ENCODE measurements around the gene SHISA9. TPM values are rescaled to one million over a fixed set of nuclear protein-coding genes. Genes with fewer than 3 reads are reported as not detected.

Gene SHISA9
- total and polyA plus RNA-seq, 2 of the 4 experiments (the other 2 are of a cell fraction): under 0.01 TPM; not detected in 1

DNA sequence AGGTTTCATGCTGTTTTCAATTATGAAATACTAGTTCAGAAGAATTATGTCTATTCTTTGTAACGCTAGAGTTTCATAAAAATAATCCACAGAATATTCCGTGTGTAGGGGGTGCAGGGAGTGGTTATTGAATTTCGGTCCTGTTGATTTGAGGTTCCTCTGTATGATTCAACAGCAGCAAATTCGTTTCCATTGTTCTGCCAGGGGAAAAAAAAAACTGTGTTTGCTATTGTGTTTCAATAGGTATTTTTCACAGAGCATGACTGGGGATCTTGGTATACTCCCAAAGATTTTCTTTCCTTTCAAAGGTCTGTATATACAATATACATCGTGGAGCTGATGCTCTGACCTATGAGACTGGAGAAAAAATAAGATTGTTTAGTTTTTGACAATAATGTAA is 15.8 kb downstream of the SHISA9 start:
- Histone ChIP-seq H4K20me1 (ENCODE audit: insufficient read depth, low read length) (no peaks in the 10 kb centered on the region), H3K23ac (ENCODE audit: low read depth, low read length) (no peak overlapping the region), H2AK5ac (ENCODE audit: low read depth, low read length) (no peak overlapping the region), H3K4me1 (ENCODE audit: control insufficient read depth, insufficient read depth, low read length) (no peaks in the 10 kb centered on the region), H3K36me3 (ENCODE audit: control insufficient read depth, insufficient read depth, low read length) (no peaks in the 10 kb centered on the region), H3K4me3 (ENCODE audit: insufficient read depth, low read depth, low read length) (no peak overlapping the region), H3K9ac (ENCODE audit: low read depth, low read length) (no peak overlapping the region), H3K14ac (replicated peaks; ENCODE audit: low read depth, low read length) (no peak overlapping the region), H2BK5ac (ENCODE audit: low read depth, low read length, poor library complexity, severe bottlenecking) (no peak overlapping the region), H3K4me2 (ENCODE audit: low read depth, low read length) (no peak overlapping the region), H3K9me1 (ENCODE audit: insufficient read depth, low read length) (no peaks in the 10 kb centered on the region), H3K27me3 (ENCODE audit: control insufficient read depth, insufficient read depth, low read length) (no peaks in the 10 kb centered on the region), H3K27ac (ENCODE audit: insufficient read depth, low read length) (no peak overlapping the region), H3K9me3 (ENCODE audit: control insufficient read depth, insufficient read depth, low read length) (peaks cover 10% of the 10 kb centered on the region; the same call in 1 of the 2 replicates), H2AFZ (replicated peaks; ENCODE audit: low read length, poor library complexity) (no peak overlapping the region), H3K79me1 (ENCODE audit: low read depth in 1 of 2, low read length in 2 of 2) (no peaks in the 10 kb centered on the region), H3K4ac (ENCODE audit: low read depth, low read length) (no peak overlapping the region), H3K56ac (ENCODE audit: extremely low read depth, insufficient read depth, low read length) (no peak overlapping the region), H3K18ac (ENCODE audit: low read depth, low read length) (no peak overlapping the region), H2BK20ac (ENCODE audit: low read depth, low read length) (no peak overlapping the region), H2BK120ac (ENCODE audit: low read depth, low read length) (no peak overlapping the region), H4K5ac (ENCODE audit: low read depth, low read length) (no peak overlapping the region), H2AK9ac (replicated peaks; ENCODE audit: low read depth, low read length, poor library complexity) (no peak overlapping the region), H4K8ac (ENCODE audit: low read depth in 2 of 2, low read length in 2 of 2) (no peak overlapping the region), H2BK15ac (ENCODE audit: low read depth, low read length) (no peak overlapping the region), H4K91ac (ENCODE audit: insufficient read depth, low read depth, low read length) (no peak overlapping the region)
- POLR2A ChIA-PET (ENCODE audit: unreplicated experiment): no interaction called here
- CTCF ChIA-PET: no interaction called here
- DNase-seq (no peak), ATAC-seq (ENCODE audit: low read depth) (no peak)
- TF ChIP-seq FOS (IDR thresholded peaks at IDR 0.05; ENCODE audit: low read depth, low read length): no peak
- no peak for TF ChIP-seq RFX5 (IDR thresholded peaks at IDR 0.05; ENCODE audit: low read depth, low read length)
- TF ChIP-seq NFE2L2 (IDR thresholded peaks at IDR 0.05; ENCODE audit: low read depth, low read length): no peak
- no peak for TF ChIP-seq CEBPB (IDR thresholded peaks at IDR 0.05; ENCODE audit: low read depth, low read length)
- TF ChIP-seq MXI1 (IDR thresholded peaks at IDR 0.05; ENCODE audit: borderline replicate concordance, low read depth, low read length): no peak
- TF ChIP-seq BHLHE40 (IDR thresholded peaks at IDR 0.05; ENCODE audit: low read depth, low read length): no peak
- TF ChIP-seq, protein P1, sequence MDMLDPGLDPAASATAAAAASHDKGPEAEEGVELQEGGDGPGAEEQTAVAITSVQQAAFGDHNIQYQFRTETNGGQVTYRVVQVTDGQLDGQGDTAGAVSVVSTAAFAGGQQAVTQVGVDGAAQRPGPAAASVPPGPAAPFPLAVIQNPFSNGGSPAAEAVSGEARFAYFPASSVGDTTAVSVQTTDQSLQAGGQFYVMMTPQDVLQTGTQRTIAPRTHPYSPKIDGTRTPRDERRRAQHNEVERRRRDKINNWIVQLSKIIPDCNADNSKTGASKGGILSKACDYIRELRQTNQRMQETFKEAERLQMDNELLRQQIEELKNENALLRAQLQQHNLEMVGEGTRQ (IDR thresholded peaks at IDR 0.05; ENCODE audit: low read depth, low read length): no peak
- no peak for TF ChIP-seq MAZ (IDR thresholded peaks at IDR 0.05; ENCODE audit: borderline replicate concordance, low read depth, low read length)
- no peak for TF ChIP-seq MAFK (IDR thresholded peaks at IDR 0.05; ENCODE audit: low read depth, low read length)
- no peak for TF ChIP-seq RAD21 (IDR thresholded peaks at IDR 0.05; ENCODE audit: low read length)
- TF ChIP-seq, protein P2, sequence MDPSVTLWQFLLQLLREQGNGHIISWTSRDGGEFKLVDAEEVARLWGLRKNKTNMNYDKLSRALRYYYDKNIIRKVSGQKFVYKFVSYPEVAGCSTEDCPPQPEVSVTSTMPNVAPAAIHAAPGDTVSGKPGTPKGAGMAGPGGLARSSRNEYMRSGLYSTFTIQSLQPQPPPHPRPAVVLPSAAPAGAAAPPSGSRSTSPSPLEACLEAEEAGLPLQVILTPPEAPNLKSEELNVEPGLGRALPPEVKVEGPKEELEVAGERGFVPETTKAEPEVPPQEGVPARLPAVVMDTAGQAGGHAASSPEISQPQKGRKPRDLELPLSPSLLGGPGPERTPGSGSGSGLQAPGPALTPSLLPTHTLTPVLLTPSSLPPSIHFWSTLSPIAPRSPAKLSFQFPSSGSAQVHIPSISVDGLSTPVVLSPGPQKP (IDR thresholded peaks at IDR 0.05; ENCODE audit: borderline replicate concordance, low read depth, low read length): no peak
- TF ChIP-seq RCOR1 (IDR thresholded peaks at IDR 0.05; ENCODE audit: insufficient replicate concordance, low read length): no peak
- TF ChIP-seq CHD1 (IDR thresholded peaks at IDR 0.05; ENCODE audit: low read depth, low read length): no peak
- in situ Hi-C loops (cut with MboI; ENCODE audit: low sequenced_read_pairs): no loop called here
- dilution Hi-C loops (cut with HindIII; ENCODE audit: low sequenced_read_pairs, unreplicated experiment): no loop called here
- no CpG with 5 or more reads among the region's 5 CpGs for WGBS, 2 experiments (ENCODE audit: extremely low coverage in 2 of 2, insufficient read length in 1 of 2)
- intact Hi-C loops (cut with micrococcal nuclease): no loop called here
- no TSS peak for BruUV-seq (replicated peaks)
